Esophagus muscularis mucosa (tissue), 3 donors: Measurements from ENCODE around the gene HDC.

Experiments
- EP300 ChIP-seq: sonication (generic); formaldehyde crosslinking; IDR thresholded peaks from one replicate; pipeline ENCODE4 v1.6.1; 2017; ENCODE audit warnings: antibody characterized with exemption
- TF ChIP-seq, protein P1 (sequence below), 3 experiments: fragments of 200-600 bp in 2 of 3; fragments of 450-650 bp in 1 of 3; sonication (generic) in 2 of 3; IDR thresholded peaks; one replicate each; pipeline ENCODE4 v1.5.1; 2017 to 2019; ENCODE audit warnings: antibody characterized with exemption in 3 of 3, mild to moderate bottlenecking in 2 of 3, moderate library complexity in 1 of 3

DNA sequence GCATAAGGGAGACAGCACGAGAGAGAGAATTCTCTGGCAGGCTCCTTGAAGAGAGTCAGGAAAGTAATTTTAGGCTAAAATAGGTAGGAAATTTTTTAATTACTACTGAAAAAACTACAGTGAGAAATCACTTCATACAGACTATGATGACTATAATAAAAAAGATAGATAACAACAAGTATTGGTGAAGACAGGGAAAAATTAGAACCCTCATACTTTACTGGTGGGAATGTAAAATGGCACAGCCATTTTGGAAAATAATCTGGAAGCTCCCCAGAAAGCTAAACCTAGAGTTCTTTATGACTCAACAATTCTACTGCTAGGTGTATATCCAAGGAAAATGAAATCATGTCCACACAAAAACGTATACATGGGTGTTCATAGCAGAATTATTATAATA lies 2.1 kb upstream of the HDC start:
- TF ChIP-seq, protein P1, sequence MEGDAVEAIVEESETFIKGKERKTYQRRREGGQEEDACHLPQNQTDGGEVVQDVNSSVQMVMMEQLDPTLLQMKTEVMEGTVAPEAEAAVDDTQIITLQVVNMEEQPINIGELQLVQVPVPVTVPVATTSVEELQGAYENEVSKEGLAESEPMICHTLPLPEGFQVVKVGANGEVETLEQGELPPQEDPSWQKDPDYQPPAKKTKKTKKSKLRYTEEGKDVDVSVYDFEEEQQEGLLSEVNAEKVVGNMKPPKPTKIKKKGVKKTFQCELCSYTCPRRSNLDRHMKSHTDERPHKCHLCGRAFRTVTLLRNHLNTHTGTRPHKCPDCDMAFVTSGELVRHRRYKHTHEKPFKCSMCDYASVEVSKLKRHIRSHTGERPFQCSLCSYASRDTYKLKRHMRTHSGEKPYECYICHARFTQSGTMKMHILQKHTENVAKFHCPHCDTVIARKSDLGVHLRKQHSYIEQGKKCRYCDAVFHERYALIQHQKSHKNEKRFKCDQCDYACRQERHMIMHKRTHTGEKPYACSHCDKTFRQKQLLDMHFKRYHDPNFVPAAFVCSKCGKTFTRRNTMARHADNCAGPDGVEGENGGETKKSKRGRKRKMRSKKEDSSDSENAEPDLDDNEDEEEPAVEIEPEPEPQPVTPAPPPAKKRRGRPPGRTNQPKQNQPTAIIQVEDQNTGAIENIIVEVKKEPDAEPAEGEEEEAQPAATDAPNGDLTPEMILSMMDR (IDR thresholded peaks at IDR 0.05): no peak
- TF ChIP-seq EP300: no peak
